OCI-M2 (cell line): ENCODE results near the gene FAM227B.
"Not testable (repeated sequence)": the region's sequence is repeated elsewhere in the genome, so short reads cannot be mapped to it uniquely, and the experiment has no call there.

ENCODE experiments used
- DNase-seq: peaks from one replicate; lab custom pipeline; 2025; ENCODE audit not compliant: unreplicated experiment; lab: John Stamatoyannopoulos, UW

FAM227B gene

GRCh38 chr15:49612240-49612639 lies 8.4 kb downstream of the FAM227B start:
- DNase-seq = not testable (repeated sequence)

GRCh38 chr15:49610157-49610918 lies 10.3 kb downstream of the FAM227B start:
- DNase-seq = no peak

- no peak for DNase-seq
Observed at GRCh38 chr15:49606594-49606993, 14.0 kb downstream of the FAM227B start.

- DNase-seq = no peak
Observed at GRCh38 chr15:49605588-49605987, 15.0 kb downstream of the FAM227B start.

GRCh38 chr15:49604625-49605409 lies 15.8 kb downstream of the FAM227B start:
- no peak for DNase-seq

GRCh38 chr15:49592829-49593316 lies 27.7 kb downstream of the FAM227B start:
- DNase-seq = not testable (repeated sequence)

- DNase-seq = no peak
Observed at GRCh38 chr15:49589030-49589429, 31.6 kb downstream of the FAM227B start.

- no peak for DNase-seq
Observed at GRCh38 chr15:49573421-49573820, 47.2 kb downstream of the FAM227B start.

- DNase-seq = no peak
Observed at GRCh38 chr15:49570672-49571071, 49.9 kb downstream of the FAM227B start.

- no peak for DNase-seq
Observed at GRCh38 chr15:49570174-49570573, 50.4 kb downstream of the FAM227B start.

- no peak for DNase-seq
Observed at GRCh38 chr15:49560045-49560444, 60.6 kb downstream of the FAM227B start.

- no peak for DNase-seq
Observed at GRCh38 chr15:49558929-49559328, 61.7 kb downstream of the FAM227B start.

GRCh38 chr15:49556437-49556836 lies 64.2 kb downstream of the FAM227B start:
- no peak for DNase-seq

GRCh38 chr15:49550342-49550741 lies 70.3 kb downstream of the FAM227B start:
- not testable (repeated sequence) for DNase-seq

GRCh38 chr15:49538520-49538919 lies 82.1 kb downstream of the FAM227B start:
- DNase-seq = no peak

- DNase-seq = no peak
Observed at GRCh38 chr15:49530092-49530491, 90.5 kb downstream of the FAM227B start.

GRCh38 chr15:49528289-49528688 lies 92.3 kb downstream of the FAM227B start:
- no peak for DNase-seq

GRCh38 chr15:49521802-49522201 lies 98.8 kb downstream of the FAM227B start:
- DNase-seq = no peak

- not testable (repeated sequence) for DNase-seq
Observed at GRCh38 chr15:49512739-49513138, 107.9 kb downstream of the FAM227B start.

GRCh38 chr15:49507261-49507660 lies 113.4 kb downstream of the FAM227B start:
- DNase-seq = no peak

GRCh38 chr15:49506341-49506740 lies 114.3 kb downstream of the FAM227B start:
- DNase-seq = no peak

- DNase-seq = no peak
Observed at GRCh38 chr15:49501586-49501985, 119.0 kb downstream of the FAM227B start.
